ENCODE results near the gene EVPL.

DNA sequence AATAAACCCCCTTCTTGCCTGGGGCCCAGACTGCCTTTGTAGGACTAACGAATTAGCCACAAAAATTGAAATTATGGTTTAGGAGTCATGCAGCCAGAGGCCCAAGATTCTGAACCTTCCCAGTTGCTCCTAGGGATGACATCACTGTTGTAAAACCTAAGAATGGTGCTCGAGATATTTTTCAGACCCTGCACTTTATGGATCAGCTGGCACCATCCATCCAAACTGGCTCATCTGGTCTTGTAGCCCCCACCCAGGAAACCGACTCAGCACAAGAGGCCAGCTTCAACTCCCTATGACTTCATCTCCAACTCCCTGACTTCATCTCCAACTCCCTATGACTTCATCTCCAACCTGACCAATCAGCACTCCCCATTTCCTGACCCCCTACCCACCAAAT is 10.9 kb upstream of the EVPL start:
- peak; percentile 37; the same call in 1 of the 2 replicates for TF ChIP-seq CREB1 (CRISPR knock-in tag; IDR thresholded peaks at IDR 0.05; ENCODE audit: low read depth)
- TF ChIP-seq, protein P1, sequence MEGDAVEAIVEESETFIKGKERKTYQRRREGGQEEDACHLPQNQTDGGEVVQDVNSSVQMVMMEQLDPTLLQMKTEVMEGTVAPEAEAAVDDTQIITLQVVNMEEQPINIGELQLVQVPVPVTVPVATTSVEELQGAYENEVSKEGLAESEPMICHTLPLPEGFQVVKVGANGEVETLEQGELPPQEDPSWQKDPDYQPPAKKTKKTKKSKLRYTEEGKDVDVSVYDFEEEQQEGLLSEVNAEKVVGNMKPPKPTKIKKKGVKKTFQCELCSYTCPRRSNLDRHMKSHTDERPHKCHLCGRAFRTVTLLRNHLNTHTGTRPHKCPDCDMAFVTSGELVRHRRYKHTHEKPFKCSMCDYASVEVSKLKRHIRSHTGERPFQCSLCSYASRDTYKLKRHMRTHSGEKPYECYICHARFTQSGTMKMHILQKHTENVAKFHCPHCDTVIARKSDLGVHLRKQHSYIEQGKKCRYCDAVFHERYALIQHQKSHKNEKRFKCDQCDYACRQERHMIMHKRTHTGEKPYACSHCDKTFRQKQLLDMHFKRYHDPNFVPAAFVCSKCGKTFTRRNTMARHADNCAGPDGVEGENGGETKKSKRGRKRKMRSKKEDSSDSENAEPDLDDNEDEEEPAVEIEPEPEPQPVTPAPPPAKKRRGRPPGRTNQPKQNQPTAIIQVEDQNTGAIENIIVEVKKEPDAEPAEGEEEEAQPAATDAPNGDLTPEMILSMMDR (conservative IDR thresholded peaks at IDR 0.05; ENCODE audit: low read depth in 2 of 2) = no peak
- TF ChIP-seq, protein P2, sequence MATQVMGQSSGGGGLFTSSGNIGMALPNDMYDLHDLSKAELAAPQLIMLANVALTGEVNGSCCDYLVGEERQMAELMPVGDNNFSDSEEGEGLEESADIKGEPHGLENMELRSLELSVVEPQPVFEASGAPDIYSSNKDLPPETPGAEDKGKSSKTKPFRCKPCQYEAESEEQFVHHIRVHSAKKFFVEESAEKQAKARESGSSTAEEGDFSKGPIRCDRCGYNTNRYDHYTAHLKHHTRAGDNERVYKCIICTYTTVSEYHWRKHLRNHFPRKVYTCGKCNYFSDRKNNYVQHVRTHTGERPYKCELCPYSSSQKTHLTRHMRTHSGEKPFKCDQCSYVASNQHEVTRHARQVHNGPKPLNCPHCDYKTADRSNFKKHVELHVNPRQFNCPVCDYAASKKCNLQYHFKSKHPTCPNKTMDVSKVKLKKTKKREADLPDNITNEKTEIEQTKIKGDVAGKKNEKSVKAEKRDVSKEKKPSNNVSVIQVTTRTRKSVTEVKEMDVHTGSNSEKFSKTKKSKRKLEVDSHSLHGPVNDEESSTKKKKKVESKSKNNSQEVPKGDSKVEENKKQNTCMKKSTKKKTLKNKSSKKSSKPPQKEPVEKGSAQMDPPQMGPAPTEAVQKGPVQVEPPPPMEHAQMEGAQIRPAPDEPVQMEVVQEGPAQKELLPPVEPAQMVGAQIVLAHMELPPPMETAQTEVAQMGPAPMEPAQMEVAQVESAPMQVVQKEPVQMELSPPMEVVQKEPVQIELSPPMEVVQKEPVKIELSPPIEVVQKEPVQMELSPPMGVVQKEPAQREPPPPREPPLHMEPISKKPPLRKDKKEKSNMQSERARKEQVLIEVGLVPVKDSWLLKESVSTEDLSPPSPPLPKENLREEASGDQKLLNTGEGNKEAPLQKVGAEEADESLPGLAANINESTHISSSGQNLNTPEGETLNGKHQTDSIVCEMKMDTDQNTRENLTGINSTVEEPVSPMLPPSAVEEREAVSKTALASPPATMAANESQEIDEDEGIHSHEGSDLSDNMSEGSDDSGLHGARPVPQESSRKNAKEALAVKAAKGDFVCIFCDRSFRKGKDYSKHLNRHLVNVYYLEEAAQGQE (IDR thresholded peaks at IDR 0.05; ENCODE audit: unreplicated experiment) = no peak
- TF ChIP-seq JUNB (IDR thresholded peaks at IDR 0.05; ENCODE audit: unreplicated experiment) = no peak
- TF ChIP-seq EZH2 (IDR thresholded peaks at IDR 0.05; ENCODE audit: low read depth, unreplicated experiment) = no peak
- no peak for TF ChIP-seq POLR2AphosphoS5 (IDR thresholded peaks at IDR 0.05; ENCODE audit: low read depth)
- TF ChIP-seq ZNF114 (CRISPR knock-in tag; IDR thresholded peaks at IDR 0.05) = no peak
- no peak for TF ChIP-seq EZH2phosphoT487 (IDR thresholded peaks at IDR 0.05; ENCODE audit: unreplicated experiment)

Measured in GM23338 (cell line).